Endothelial cell of umbilical vein (primary cell): ENCODE measurements around the gene PLEKHA7. TPM values are rescaled to one million over a fixed set of nuclear protein-coding genes. Genes with fewer than 3 reads are reported as not detected.

ENCODE experiments used
- BruUV-seq: library from RNA; stranded (reverse); fragments of 400-500 nt; replicated peaks from 2 replicates; lab custom pipeline; 2021; lab: Mats Ljungman, UMichigan
- CTCF ChIA-PET: fragments of 300-600, 350-600 bp; sonication (Branson Sonifier 250); formaldehyde crosslinking; loops from one replicate; lab custom pipeline; 2021; ENCODE audit warnings: antibody characterized with exemption, inconsistent platforms; lab: Charles Lee
- POLR2A ChIA-PET: fragments of 300-600, 350-600 bp; sonication (Branson Sonifier 250); formaldehyde crosslinking; loops from one replicate; lab custom pipeline; 2021; ENCODE audit warnings: antibody characterized with exemption, inconsistent platforms; lab: Charles Lee
- DNase-seq: peaks from one replicate; pipeline ENCODE4 v3.0.0-alpha.2; 2011; ENCODE audit warnings: low read depth, low spot score
- FAIRE-seq: peaks from 2 replicates; lab custom pipeline; 2011; peaks lifted over from hg19 to GRCh38; lab: Jason Lieb, UNC
- H2AFZ ChIP-seq: 2 replicates; pipeline ENCODE4 v1.6.0; 2012; ENCODE audit warnings: low read depth, low read length, control low read depth, inconsistent platforms
- H3K27ac ChIP-seq: 2 replicates; pipeline ENCODE4 v1.5.1; 2011; ENCODE audit warnings: low read depth, mild to moderate bottlenecking, control low read depth, low read length, moderate library complexity; ENCODE audit not compliant: insufficient read depth
- H3K27me3 ChIP-seq, 2 experiments: 2 replicates each; pipeline versions ENCODE4 v1.6.0 to v1.6.1; 2011; ENCODE audit warnings: low read length in 2 of 2, mixed read lengths in 1 of 2; ENCODE audit not compliant: control insufficient read depth in 2 of 2, insufficient read depth in 2 of 2
- H3K36me3 ChIP-seq, 2 experiments: 2 replicates in 1 of 2; 3 replicates in 1 of 2; pipeline ENCODE4 v1.5.1; 2011; ENCODE audit warnings: low read length in 2 of 2, mild to moderate bottlenecking in 1 of 2, moderate library complexity in 1 of 2; ENCODE audit not compliant: control insufficient read depth in 2 of 2, insufficient read depth in 2 of 2; ENCODE audit errors: extremely low read depth in 1 of 2
- H3K4me1 ChIP-seq: 3 replicates; pipeline ENCODE4 v1.5.1; 2011; ENCODE audit warnings: mild to moderate bottlenecking, low read length; ENCODE audit not compliant: control insufficient read depth, insufficient read depth; ENCODE audit errors: extremely low read depth
- H3K4me2 ChIP-seq: 2 replicates; pipeline ENCODE4 v1.6.1; 2011; ENCODE audit warnings: low read length, control low read depth, mixed read lengths; ENCODE audit not compliant: insufficient read depth
- H3K4me3 ChIP-seq, 3 experiments: fragments of 200-600 bp in 1 of 3; sonication (generic), shearing (Covaris generic) in 1 of 3; replicated peaks in 1 of 3; 2 replicates each; pipeline ENCODE4 v1.5.1; 2011 to 2016; ENCODE audit warnings: control low read depth in 3 of 3, low read length in 3 of 3, mild to moderate bottlenecking in 2 of 3, inconsistent platforms in 1 of 3, low read depth in 1 of 3, moderate library complexity in 1 of 3; ENCODE audit not compliant: insufficient read depth in 1 of 3
- H3K79me2 ChIP-seq: 2 replicates; pipeline ENCODE4 v1.6.0; 2012; ENCODE audit warnings: low read length, inconsistent platforms; ENCODE audit not compliant: control insufficient read depth, insufficient read depth
- H3K9ac ChIP-seq: replicated peaks from 2 replicates; pipeline ENCODE3; 2011; ENCODE audit warnings: low read length, control low read depth; ENCODE audit not compliant: insufficient read depth; ENCODE audit errors: extremely low read depth
- H3K9me1 ChIP-seq: replicated peaks from 3 replicates; pipeline ENCODE4 v1.6.0; 2011; ENCODE audit warnings: mild to moderate bottlenecking, low read length; ENCODE audit not compliant: control insufficient read depth, insufficient read depth; ENCODE audit errors: extremely low read depth
- H3K9me3 ChIP-seq: replicated peaks from 2 replicates; pipeline ENCODE4 v1.5.1; 2012; ENCODE audit warnings: low read length, inconsistent platforms; ENCODE audit not compliant: control insufficient read depth, insufficient read depth
- H4K20me1 ChIP-seq: replicated peaks from 2 replicates; pipeline ENCODE3; 2011; ENCODE audit warnings: mild to moderate bottlenecking, low read length; ENCODE audit not compliant: control insufficient read depth, insufficient read depth; ENCODE audit errors: extremely low read depth
- EZH2 ChIP-seq: IDR thresholded peaks from 2 replicates; pipeline ENCODE4 v1.6.1; 2012; ENCODE audit warnings: borderline replicate concordance, low read depth, mild to moderate bottlenecking, moderate library complexity, low read length, inconsistent platforms; ENCODE audit not compliant: severe bottlenecking
- FOS ChIP-seq: IDR thresholded peaks from 2 replicates; pipeline ENCODE4 v1.6.1; 2011; ENCODE audit warnings: mild to moderate bottlenecking, low read length, moderate library complexity, borderline replicate concordance; ENCODE audit not compliant: insufficient read depth
- GATA2 ChIP-seq: IDR thresholded peaks from 2 replicates; pipeline ENCODE4 v1.7.0; 2011; ENCODE audit warnings: low read depth, mild to moderate bottlenecking, moderate library complexity, mixed read lengths, low read length; ENCODE audit not compliant: insufficient read length, insufficient read depth
- JUN ChIP-seq: IDR thresholded peaks from 2 replicates; pipeline ENCODE4 v1.6.1; 2011; ENCODE audit warnings: borderline replicate concordance, low read depth; ENCODE audit not compliant: insufficient read length, insufficient read depth
- MYC ChIP-seq: IDR thresholded peaks from one replicate; pipeline ENCODE4 v1.6.1; 2011; ENCODE audit warnings: mild to moderate bottlenecking, low read depth, low read length
- POLR2A ChIP-seq: IDR thresholded peaks from 2 replicates; pipeline ENCODE4 v1.6.1; 2012; ENCODE audit warnings: low read depth, mild to moderate bottlenecking, control low read depth, low read length
- POLR2AphosphoS5 ChIP-seq: IDR thresholded peaks from 2 replicates; pipeline ENCODE4 v1.6.1; 2012; ENCODE audit warnings: low read depth, mild to moderate bottlenecking, control low read depth, low read length, moderate library complexity; ENCODE audit not compliant: insufficient read depth
- dilution Hi-C: fragments of 300-500 bp; cut with MboI; formaldehyde crosslinking; loops from one replicate; pipeline ENCODE4 v1.15.0; 2019; ENCODE audit warnings: low sequenced_read_pairs; ENCODE audit not compliant: extremely low pct_ligation_motif_present
- intact Hi-C: fragments of 100-400 bp; cut with micrococcal nuclease; formaldehyde crosslinking; loops from one replicate; pipeline ENCODE4 v1.10.0; 2022
- polyA plus RNA-seq, 4 experiments: library from polyadenylated mRNA; depleted of rRNA in 3 of 4; stranded (reverse) in 3 of 4; unstranded in 1 of 4; fragments of >200 nt; gene quantifications; 2 replicates each; pipeline versions ENCODE4 v1.2.1 to v1.2.3, GENCODE V29; 2011 to 2012; ENCODE audit warnings: missing spikeins in 1 of 4
- total RNA-seq: library from RNA; stranded (reverse); gene quantifications from 2 replicates; pipeline ENCODE4 v1.2.3, GENCODE V29; 2021
- TF ChIP-seq, protein P1 (sequence below), 2 donors: IDR thresholded peaks; 1 replicate in 1 of 2; 2 replicates in 1 of 2; pipeline ENCODE4 v1.5.1; 2011; ENCODE audit warnings: low read length in 2 of 2, mild to moderate bottlenecking in 2 of 2, moderate library complexity in 2 of 2, control low read depth in 1 of 2, inconsistent platforms in 1 of 2, low read depth in 1 of 2; ENCODE audit not compliant: insufficient read depth in 1 of 2; ENCODE audit errors: extremely low read depth in 1 of 2
- TF ChIP-seq, protein P2 (sequence below): IDR thresholded peaks from 2 replicates; pipeline ENCODE4 v1.6.1; 2011; ENCODE audit not compliant: insufficient read depth, insufficient read length

The PLEKHA7 gene
- total and polyA plus RNA-seq, 2 donors (not counting 3 experiments of a cell fraction or from before 2014, with no cell fraction given) = 1.7 to 3.8 TPM

DNA sequence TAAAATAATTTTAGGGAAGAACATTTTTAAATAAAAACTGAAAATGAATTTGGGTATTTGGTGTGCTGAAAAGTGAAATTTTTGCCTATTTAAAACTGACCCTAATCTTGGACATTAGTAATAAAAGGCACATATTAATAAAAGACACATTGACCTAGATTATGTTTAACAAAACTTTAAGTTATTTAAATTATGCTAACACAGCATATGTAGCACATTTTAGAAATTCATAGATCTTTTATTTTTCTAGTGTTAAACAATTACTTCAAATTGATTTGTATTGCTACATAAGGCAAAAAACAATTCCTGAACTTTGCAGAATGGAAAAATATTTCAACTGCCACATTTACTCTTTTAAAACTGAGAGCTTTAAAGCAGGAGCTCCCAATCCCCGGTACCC lies 265.1 kb downstream of the PLEKHA7 start:
- no peaks in the 10 kb centered on the region for H4K20me1 ChIP-seq
- CTCF ChIA-PET = interaction anchor here (1.7 to 2.2 kb wide), 2 partner anchors 10 to 11 kb away, joined by 4 to 5 read pairs; partner anchors contain the start of gene C11orf58
- no peak for FAIRE-seq

DNA sequence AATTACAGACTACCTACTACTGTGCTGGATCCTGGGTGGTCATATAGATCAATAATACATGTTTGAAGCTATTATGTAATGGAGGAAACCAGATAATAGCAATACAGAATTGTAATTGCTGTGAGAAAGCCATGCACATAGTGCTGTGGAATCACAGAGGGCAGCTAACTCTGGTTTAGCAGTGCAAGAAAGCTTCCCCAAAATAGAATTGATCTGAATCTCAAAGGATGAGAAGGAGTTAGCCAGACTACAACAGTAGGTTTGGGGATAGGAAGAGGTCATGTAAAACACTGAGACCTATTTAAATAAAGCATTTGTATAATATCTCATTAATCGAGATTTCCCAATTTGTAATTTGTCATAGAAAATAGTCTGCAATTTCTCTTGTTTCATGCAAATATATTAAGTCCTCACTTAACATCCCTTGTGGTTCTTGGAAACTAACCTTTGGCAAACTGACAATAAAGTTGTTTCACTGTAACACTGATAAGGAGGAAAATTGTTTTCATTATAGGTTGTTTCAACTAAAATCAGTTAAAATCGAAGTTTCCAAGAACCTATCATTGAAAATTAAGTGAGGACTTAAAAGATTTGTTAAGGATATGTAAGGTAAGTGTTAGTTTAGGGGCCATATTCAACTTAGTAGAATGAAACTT lies 268.1 kb downstream of the PLEKHA7 start:
- no TSS peak for BruUV-seq
- intact Hi-C loops = no loop called here

More for the DNA sequence above, 265.1 kb downstream of the PLEKHA7 start:
- peaks cover 24% of the 10 kb centered on the region for H3K79me2 ChIP-seq
- H3K4me3 ChIP-seq = no peak overlapping the region
- no peak overlapping the region for H3K9ac ChIP-seq
- H2AFZ ChIP-seq = no peak overlapping the region
- dilution Hi-C loops (no loop called here), intact Hi-C loops (no loop called here)
- no peaks in the 10 kb centered on the region for H3K27me3 ChIP-seq
- H3K36me3 ChIP-seq = peaks cover 16 to 39% of the 10 kb centered on the region in 2 experiments
- H3K9me1 ChIP-seq = no peaks in the 10 kb centered on the region
- POLR2A ChIA-PET = no interaction called here
- no peaks in the 10 kb centered on the region for H3K9me3 ChIP-seq
- BruUV-seq = no TSS peak
- TF ChIP-seq GATA2 = no peak
- no peak overlapping the region for H3K27ac ChIP-seq
- H3K4me2 ChIP-seq = no peak overlapping the region
- DNase-seq = no peak
- H3K4me1 ChIP-seq = no peaks in the 10 kb centered on the region

More for the DNA sequence above, 268.1 kb downstream of the PLEKHA7 start:
- Histone ChIP-seq H3K36me3 (peaks cover 15 to 27% of the 10 kb centered on the region in 2 experiments), H3K9me3 (no peaks in the 10 kb centered on the region), H3K79me2 (peaks cover 52% of the 10 kb centered on the region), H3K4me1 (peaks cover 6% of the 10 kb centered on the region), H3K9me1 (no peaks in the 10 kb centered on the region), H4K20me1 (peaks cover 8% of the 10 kb centered on the region), H3K4me3 (no peak overlapping the region), H3K27ac (no peak overlapping the region), H3K27me3 (no peaks in the 10 kb centered on the region), H3K9ac (no peak overlapping the region), H2AFZ (no peak overlapping the region), H3K4me2 (no peak overlapping the region)
- FAIRE-seq (no peak), DNase-seq (no peak)
- POLR2A ChIA-PET = no interaction called here
- CTCF ChIA-PET = no interaction called here
- TF ChIP-seq GATA2 (no peak), FOS (no peak), POLR2A (no peak), POLR2AphosphoS5 (no peak), MYC (no peak), JUN (no peak), EZH2 (no peak)
- TF ChIP-seq, protein P1, sequence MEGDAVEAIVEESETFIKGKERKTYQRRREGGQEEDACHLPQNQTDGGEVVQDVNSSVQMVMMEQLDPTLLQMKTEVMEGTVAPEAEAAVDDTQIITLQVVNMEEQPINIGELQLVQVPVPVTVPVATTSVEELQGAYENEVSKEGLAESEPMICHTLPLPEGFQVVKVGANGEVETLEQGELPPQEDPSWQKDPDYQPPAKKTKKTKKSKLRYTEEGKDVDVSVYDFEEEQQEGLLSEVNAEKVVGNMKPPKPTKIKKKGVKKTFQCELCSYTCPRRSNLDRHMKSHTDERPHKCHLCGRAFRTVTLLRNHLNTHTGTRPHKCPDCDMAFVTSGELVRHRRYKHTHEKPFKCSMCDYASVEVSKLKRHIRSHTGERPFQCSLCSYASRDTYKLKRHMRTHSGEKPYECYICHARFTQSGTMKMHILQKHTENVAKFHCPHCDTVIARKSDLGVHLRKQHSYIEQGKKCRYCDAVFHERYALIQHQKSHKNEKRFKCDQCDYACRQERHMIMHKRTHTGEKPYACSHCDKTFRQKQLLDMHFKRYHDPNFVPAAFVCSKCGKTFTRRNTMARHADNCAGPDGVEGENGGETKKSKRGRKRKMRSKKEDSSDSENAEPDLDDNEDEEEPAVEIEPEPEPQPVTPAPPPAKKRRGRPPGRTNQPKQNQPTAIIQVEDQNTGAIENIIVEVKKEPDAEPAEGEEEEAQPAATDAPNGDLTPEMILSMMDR (IDR thresholded peaks at IDR 0.05; ENCODE audit: extremely low read depth in 1 of 2, insufficient read depth in 1 of 2, low read depth in 1 of 2, low read length in 2 of 2) = no peak
- TF ChIP-seq, protein P2, sequence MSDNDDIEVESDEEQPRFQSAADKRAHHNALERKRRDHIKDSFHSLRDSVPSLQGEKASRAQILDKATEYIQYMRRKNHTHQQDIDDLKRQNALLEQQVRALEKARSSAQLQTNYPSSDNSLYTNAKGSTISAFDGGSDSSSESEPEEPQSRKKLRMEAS = no peak
- dilution Hi-C loops = no loop called here
